ENCODE results near the gene DCAF5.

DNA sequence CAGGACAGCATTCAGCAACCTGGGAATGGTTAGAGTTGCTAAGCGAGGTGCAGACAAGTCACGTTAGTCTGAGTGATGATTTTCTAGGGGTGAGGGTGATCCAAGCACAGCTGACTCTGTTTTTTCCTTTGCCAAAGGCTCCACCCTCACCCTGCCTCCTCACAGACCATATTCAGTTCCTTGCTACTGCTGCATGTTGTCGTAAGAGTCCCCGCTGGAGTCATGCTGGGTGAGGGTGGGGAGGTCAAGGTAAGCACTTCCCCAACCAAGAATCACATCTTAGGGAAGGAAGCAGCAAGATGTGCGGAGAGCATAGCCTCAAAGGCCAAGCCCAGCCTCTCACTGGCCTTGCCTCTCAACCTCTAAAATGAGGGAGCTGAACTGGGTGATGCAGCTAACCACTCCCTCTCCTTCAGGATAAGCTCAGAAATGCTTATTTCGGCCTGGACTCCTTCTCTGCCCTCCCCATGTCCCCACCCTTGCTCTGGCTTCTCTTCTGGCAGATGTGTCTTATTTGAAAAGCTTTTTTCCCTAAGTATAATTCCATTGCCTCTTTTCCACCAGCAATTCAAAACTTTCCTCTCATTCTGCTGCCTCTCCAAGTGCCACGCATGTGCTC, 107.0 kb downstream of the DCAF5 start:
- TF ChIP-seq, protein P1, sequence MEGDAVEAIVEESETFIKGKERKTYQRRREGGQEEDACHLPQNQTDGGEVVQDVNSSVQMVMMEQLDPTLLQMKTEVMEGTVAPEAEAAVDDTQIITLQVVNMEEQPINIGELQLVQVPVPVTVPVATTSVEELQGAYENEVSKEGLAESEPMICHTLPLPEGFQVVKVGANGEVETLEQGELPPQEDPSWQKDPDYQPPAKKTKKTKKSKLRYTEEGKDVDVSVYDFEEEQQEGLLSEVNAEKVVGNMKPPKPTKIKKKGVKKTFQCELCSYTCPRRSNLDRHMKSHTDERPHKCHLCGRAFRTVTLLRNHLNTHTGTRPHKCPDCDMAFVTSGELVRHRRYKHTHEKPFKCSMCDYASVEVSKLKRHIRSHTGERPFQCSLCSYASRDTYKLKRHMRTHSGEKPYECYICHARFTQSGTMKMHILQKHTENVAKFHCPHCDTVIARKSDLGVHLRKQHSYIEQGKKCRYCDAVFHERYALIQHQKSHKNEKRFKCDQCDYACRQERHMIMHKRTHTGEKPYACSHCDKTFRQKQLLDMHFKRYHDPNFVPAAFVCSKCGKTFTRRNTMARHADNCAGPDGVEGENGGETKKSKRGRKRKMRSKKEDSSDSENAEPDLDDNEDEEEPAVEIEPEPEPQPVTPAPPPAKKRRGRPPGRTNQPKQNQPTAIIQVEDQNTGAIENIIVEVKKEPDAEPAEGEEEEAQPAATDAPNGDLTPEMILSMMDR (IDR thresholded peaks at IDR 0.05) = no peak
- no peak for TF ChIP-seq ZFX (IDR thresholded peaks at IDR 0.05; ENCODE audit: borderline replicate concordance)
